GM19372 (cell line): ENCODE measurements around the gene IL25.
"Not testable (repeated sequence)": the region's sequence is repeated elsewhere in the genome, so short reads cannot be mapped to it uniquely, and the experiment has no call there.

Source experiments
- ATAC-seq: cut with Tn5 transposase; IDR thresholded peaks from one replicate; pipeline ENCODE4 v1.9.1; 2021; ENCODE audit warnings: mild to moderate bottlenecking, low read depth, moderate library complexity; ENCODE audit not compliant: unreplicated experiment

The IL25 gene

GRCh38 chr14:23406725-23407355, 34.2 kb downstream of the IL25 start:
- no peak for ATAC-seq

- ATAC-seq, result no peak
Observed at GRCh38 chr14:23407516-23408306, 35.1 kb downstream of the IL25 start, which contains the start of gene MYH6. Gene MYH6, minus strand, starts transcription at chr14:23408273. Its CDS starts 1,050 bp downstream, at chr14:23407223.

- no peak for ATAC-seq
Observed at GRCh38 chr14:23408307-23408630, 35.7 kb downstream of the IL25 start.

- ATAC-seq, result no peak
Observed at GRCh38 chr14:23409475-23409874, 36.9 kb downstream of the IL25 start.

GRCh38 chr14:23409966-23410635, 37.5 kb downstream of the IL25 start:
- no peak for ATAC-seq

- no peak for ATAC-seq
Observed at GRCh38 chr14:23411563-23412525, 39.2 kb downstream of the IL25 start.

GRCh38 chr14:23413681-23414080, 41.1 kb downstream of the IL25 start:
- ATAC-seq, result no peak

GRCh38 chr14:23414254-23414653, 41.6 kb downstream of the IL25 start:
- no peak for ATAC-seq

GRCh38 chr14:23414906-23415820, 42.6 kb downstream of the IL25 start:
- ATAC-seq, result no peak

GRCh38 chr14:23415821-23416778, 43.5 kb downstream of the IL25 start:
- ATAC-seq, result no peak

- ATAC-seq, result no peak
Observed at GRCh38 chr14:23416801-23417200, 44.2 kb downstream of the IL25 start.

GRCh38 chr14:23417269-23417668, 44.7 kb downstream of the IL25 start:
- ATAC-seq, result not testable (repeated sequence)

- no peak for ATAC-seq
Observed at GRCh38 chr14:23418021-23418420, 45.4 kb downstream of the IL25 start.

- ATAC-seq, result not testable (repeated sequence)
Observed at GRCh38 chr14:23419646-23420045, 47.0 kb downstream of the IL25 start.

- no peak for ATAC-seq
Observed at GRCh38 chr14:23421594-23421993, 49.0 kb downstream of the IL25 start.

- ATAC-seq, result no peak
Observed at GRCh38 chr14:23423657-23424056, 51.0 kb downstream of the IL25 start.

GRCh38 chr14:23425169-23425568, 52.6 kb downstream of the IL25 start:
- no peak for ATAC-seq

- ATAC-seq, result not testable (repeated sequence)
Observed at GRCh38 chr14:23425798-23426197, 53.2 kb downstream of the IL25 start.
